Activated effector memory CD4-positive, alpha-beta T cell treated with anti-CD3 and anti-CD28 coated beads, Interleukin-2, amount 50 U/mL, for 16 hours (primary cell): ENCODE results near the gene C4orf33.

Source experiments
- DNase-seq: peaks from one replicate; pipeline ENCODE4 v3.0.0-alpha.2; 2020

Gene C4orf33

GRCh38 chr4:129131343-129131742 is 35.4 kb downstream of the C4orf33 start:
- no peak for DNase-seq

- no peak for DNase-seq
Observed at GRCh38 chr4:129136433-129136832, 40.5 kb downstream of the C4orf33 start.

- DNase-seq: no peak
Observed at GRCh38 chr4:129138810-129139496, 43.0 kb downstream of the C4orf33 start.

GRCh38 chr4:129140521-129140920 is 44.6 kb downstream of the C4orf33 start:
- DNase-seq: no peak

- no peak for DNase-seq
Observed at GRCh38 chr4:129143359-129143758, 47.4 kb downstream of the C4orf33 start.

GRCh38 chr4:129144755-129145206 is 48.8 kb downstream of the C4orf33 start:
- no peak for DNase-seq

GRCh38 chr4:129145222-129145730 is 49.3 kb downstream of the C4orf33 start:
- DNase-seq: no peak

GRCh38 chr4:129146639-129147038 is 50.7 kb downstream of the C4orf33 start:
- no peak for DNase-seq

- DNase-seq: no peak
Observed at GRCh38 chr4:129148892-129149291, 52.9 kb downstream of the C4orf33 start.

GRCh38 chr4:129149906-129150305 is 54.0 kb downstream of the C4orf33 start:
- no peak for DNase-seq

GRCh38 chr4:129152350-129152749 is 56.4 kb downstream of the C4orf33 start:
- DNase-seq: no peak

- no peak for DNase-seq
Observed at GRCh38 chr4:129153700-129154099, 57.7 kb downstream of the C4orf33 start.

GRCh38 chr4:129162450-129162849 is 66.5 kb downstream of the C4orf33 start:
- DNase-seq: no peak

- no peak for DNase-seq
Observed at GRCh38 chr4:129163427-129163826, 67.5 kb downstream of the C4orf33 start.

GRCh38 chr4:129164243-129164642 is 68.3 kb downstream of the C4orf33 start:
- no peak for DNase-seq
